HCEC 1CT (cell line): Measurements from ENCODE around the gene PTPRN2.
"Not testable (repeated sequence)": the region's sequence is repeated elsewhere in the genome, so short reads cannot be mapped to it uniquely, and the experiment has no call there.

Source experiments
- DNase-seq: peaks from one replicate; pipeline ENCODE4 v3.0.0-alpha.2; 2017

PTPRN2 gene

GRCh38 chr7:158053183-158053915, 534.3 kb downstream of the PTPRN2 start:
- no peak for DNase-seq

GRCh38 chr7:158052381-158053060, 535.1 kb downstream of the PTPRN2 start:
- no peak for DNase-seq

GRCh38 chr7:158051776-158052175, 535.8 kb downstream of the PTPRN2 start:
- no peak for DNase-seq

- no peak for DNase-seq
Observed at GRCh38 chr7:158050978-158051651, 536.5 kb downstream of the PTPRN2 start.

- DNase-seq = no peak
Observed at GRCh38 chr7:158050441-158050977, 537.1 kb downstream of the PTPRN2 start.

GRCh38 chr7:158049271-158049670, 538.4 kb downstream of the PTPRN2 start:
- no peak for DNase-seq

- no peak for DNase-seq
Observed at GRCh38 chr7:158048569-158048968, 539.1 kb downstream of the PTPRN2 start.

GRCh38 chr7:158047391-158048059, 540.1 kb downstream of the PTPRN2 start:
- no peak for DNase-seq

GRCh38 chr7:158046246-158046645, 541.4 kb downstream of the PTPRN2 start:
- DNase-seq = not testable (repeated sequence)

- no peak for DNase-seq
Observed at GRCh38 chr7:158044482-158044823, 543.2 kb downstream of the PTPRN2 start.

- no peak for DNase-seq
Observed at GRCh38 chr7:158043551-158044481, 543.8 kb downstream of the PTPRN2 start.

- no peak for DNase-seq
Observed at GRCh38 chr7:158042156-158042880, 545.3 kb downstream of the PTPRN2 start.

GRCh38 chr7:158040199-158040598, 547.4 kb downstream of the PTPRN2 start:
- no peak for DNase-seq

- DNase-seq = no peak
Observed at GRCh38 chr7:158039270-158039669, 548.4 kb downstream of the PTPRN2 start.

GRCh38 chr7:158037211-158037610, 550.4 kb downstream of the PTPRN2 start:
- DNase-seq = no peak

- no peak for DNase-seq
Observed at GRCh38 chr7:158035343-158035742, 552.3 kb downstream of the PTPRN2 start.

GRCh38 chr7:158034571-158034970, 553.1 kb downstream of the PTPRN2 start:
- no peak for DNase-seq

- DNase-seq = not testable (repeated sequence)
Observed at GRCh38 chr7:158033925-158034324, 553.7 kb downstream of the PTPRN2 start.

GRCh38 chr7:158033196-158033595, 554.4 kb downstream of the PTPRN2 start:
- no peak for DNase-seq

GRCh38 chr7:158032561-158033115, 555.0 kb downstream of the PTPRN2 start:
- DNase-seq = no peak

GRCh38 chr7:158031867-158032308, 555.7 kb downstream of the PTPRN2 start:
- DNase-seq = no peak
